HG02981 (cell line): Measurements from ENCODE around the gene TBKBP1.

ENCODE experiments used
- ATAC-seq: cut with Tn5 transposase; IDR thresholded peaks from one replicate; pipeline ENCODE4 v1.9.1; 2021; ENCODE audit warnings: mild to moderate bottlenecking, moderate library complexity; ENCODE audit not compliant: unreplicated experiment

The TBKBP1 gene, protein sequence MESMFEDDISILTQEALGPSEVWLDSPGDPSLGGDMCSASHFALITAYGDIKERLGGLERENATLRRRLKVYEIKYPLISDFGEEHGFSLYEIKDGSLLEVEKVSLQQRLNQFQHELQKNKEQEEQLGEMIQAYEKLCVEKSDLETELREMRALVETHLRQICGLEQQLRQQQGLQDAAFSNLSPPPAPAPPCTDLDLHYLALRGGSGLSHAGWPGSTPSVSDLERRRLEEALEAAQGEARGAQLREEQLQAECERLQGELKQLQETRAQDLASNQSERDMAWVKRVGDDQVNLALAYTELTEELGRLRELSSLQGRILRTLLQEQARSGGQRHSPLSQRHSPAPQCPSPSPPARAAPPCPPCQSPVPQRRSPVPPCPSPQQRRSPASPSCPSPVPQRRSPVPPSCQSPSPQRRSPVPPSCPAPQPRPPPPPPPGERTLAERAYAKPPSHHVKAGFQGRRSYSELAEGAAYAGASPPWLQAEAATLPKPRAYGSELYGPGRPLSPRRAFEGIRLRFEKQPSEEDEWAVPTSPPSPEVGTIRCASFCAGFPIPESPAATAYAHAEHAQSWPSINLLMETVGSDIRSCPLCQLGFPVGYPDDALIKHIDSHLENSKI

DNA sequence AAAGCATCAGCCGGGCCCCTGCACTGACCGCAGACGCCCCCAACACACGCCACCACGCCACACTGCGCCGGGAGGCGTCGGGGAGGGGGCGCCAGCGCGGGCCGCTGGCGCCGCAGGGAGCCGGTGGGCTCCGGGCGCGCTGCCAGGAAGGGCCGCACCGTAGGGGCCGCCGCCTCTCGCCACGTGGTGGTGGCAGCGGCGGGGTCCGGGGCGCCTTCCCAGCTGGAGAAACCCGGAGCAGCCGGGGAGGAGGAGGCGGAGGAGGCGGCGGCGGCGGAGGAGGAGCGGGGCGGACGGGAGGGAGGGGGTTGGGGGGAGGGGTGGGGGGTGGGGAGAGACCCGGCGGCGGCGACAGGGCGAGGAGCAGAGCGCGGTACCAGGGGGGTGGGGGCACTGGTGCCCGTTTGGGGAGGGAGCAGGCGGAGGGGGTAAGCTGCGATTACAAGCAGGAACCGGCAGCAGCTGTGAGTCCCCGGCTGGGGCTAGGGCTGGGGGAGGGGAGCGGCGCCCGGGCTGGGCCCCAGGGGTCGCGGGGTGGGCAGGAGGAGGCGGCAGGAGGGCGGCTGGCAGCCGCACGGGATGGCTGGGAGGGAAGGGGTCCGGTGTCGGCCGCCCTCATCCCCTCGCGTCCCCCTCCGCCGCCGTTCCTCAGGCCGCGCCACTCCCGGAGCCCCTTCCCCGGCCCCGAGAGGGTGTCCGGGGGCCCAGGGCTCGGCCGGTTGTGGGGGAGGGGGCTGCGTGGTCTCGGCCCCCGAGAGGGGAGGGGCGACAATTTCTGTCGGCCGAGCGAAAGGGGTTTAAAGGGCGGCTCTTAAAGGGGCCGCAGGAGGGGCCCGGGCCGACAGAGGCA lies at the start of gene TBKBP1:
Gene TBKBP1 (plus strand): TSS at position 431 of the 850 bp plus-strand sequence. CDS start 1,952 bp downstream, outside the sequence.
- ATAC-seq: no peak

GRCh38 chr17:47644324-47644723 lies 49.6 kb upstream of the TBKBP1 start:
- no peak for ATAC-seq

DNA sequence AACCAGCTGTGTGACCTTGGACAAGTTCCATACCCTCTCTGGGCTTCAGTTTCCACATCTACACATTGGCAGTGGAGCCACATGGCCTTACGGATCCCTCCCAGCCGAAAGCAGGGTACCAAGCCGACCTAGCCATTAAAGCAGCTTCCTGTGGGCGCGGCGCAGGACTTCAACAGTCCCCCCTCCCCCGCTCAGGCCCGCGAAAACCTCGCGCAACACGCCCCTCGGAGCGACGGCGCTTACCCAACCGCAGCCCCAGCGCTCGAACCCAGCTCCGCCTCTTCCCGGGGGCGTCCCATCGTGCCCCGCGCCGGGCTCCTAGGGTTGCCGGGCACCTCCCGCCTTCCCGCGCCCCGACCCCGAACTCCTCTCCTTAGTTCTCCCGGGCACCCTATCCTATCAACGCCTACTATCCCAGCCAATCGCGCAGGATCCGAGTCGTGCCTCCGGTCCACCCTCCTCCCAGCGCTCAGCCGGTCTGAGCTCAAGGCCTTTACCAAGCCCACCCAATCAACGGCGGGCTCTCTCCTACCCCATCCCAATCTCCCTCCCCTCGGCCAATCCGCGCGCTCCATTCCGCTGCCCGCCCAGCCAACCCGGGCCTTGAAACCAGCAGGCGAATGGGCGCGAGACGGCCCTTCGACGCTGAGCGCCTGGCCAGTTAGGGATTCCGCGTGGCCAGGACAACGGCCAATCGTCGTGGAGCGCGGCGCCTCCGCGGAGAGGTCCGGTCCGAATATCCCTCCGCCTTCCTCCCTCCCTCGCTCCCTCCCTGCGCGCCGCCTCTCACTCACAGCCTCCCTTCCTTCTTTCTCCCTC lies 44.6 kb upstream of the TBKBP1 start, which contains the start of gene KPNB1:
Gene KPNB1 (plus strand): TSS at position 767 of the 819 bp plus-strand sequence. CDS start 326 bp downstream, outside the sequence.
- peak; percentile 84 for ATAC-seq

DNA sequence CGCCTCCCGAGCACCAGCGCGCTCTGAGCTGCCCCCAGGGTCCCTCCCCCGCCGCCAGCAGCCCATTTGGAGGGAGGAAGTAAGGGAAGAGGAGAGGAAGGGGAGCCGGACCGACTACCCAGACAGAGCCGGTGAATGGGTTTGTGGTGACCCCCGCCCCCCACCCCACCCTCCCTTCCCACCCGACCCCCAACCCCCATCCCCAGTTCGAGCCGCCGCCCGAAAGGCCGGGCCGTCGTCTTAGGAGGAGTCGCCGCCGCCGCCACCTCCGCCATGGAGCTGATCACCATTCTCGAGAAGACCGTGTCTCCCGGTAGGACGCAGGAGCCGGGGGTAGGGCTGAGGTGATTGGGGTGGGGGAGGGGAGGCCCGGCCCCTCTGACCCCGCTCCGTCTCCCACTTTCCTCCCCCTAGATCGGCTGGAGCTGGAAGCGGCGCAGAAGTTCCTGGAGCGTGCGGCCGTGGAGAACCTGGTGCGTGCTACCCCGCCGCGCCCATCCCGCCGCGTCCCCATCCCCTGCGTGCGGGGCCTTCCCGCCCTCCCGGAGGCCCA lies 43.9 kb upstream of the TBKBP1 start:
- ATAC-seq: no peak

- ATAC-seq: peak; percentile 43
Observed at GRCh38 chr17:47650525-47651522, 43.1 kb upstream of the TBKBP1 start.

GRCh38 chr17:47651704-47652103 lies 42.3 kb upstream of the TBKBP1 start:
- no peak for ATAC-seq

GRCh38 chr17:47652570-47652969 lies 41.4 kb upstream of the TBKBP1 start:
- no peak for ATAC-seq

DNA sequence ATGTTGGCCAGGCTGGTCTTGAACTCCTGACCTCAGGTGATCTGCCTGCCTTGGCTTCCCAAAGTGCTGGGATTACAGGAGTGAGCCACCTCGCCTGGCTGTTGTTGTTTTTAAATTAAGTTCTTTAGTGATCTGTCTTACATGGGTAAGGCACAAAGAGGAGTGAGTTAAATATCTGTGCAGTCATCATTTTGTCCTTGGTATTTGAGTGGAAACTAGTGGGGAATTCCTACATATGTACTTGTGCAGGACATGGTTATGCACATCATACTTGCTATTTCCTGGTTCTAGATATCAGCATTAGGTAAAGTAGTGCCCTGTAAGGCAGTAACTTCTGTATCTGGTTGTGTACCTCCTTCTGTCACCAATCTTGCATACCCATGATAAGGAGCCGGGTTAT lies 40.5 kb upstream of the TBKBP1 start:
- ATAC-seq: no peak

GRCh38 chr17:47654991-47655390 lies 39.0 kb upstream of the TBKBP1 start:
- ATAC-seq: no peak

DNA sequence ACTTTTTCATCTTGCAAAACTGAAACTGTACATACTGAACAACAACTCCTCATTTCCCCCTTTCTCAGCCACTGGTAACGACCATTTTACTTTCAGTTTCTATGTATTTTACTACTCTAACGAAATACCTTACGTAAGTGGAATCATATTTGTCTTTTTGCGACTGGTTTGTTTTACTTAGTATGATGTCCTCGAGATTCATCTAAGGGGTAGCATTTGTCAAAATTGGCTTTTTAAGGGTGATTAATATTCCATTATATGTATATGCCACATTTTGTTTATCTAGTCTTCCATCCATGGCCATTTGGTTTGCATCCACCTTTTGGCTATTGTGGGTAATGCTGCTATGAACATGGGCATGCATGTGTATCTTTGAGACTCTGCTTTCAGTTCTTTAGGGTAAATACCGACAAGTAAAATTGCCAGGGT lies 33.9 kb upstream of the TBKBP1 start:
- ATAC-seq: no peak

DNA sequence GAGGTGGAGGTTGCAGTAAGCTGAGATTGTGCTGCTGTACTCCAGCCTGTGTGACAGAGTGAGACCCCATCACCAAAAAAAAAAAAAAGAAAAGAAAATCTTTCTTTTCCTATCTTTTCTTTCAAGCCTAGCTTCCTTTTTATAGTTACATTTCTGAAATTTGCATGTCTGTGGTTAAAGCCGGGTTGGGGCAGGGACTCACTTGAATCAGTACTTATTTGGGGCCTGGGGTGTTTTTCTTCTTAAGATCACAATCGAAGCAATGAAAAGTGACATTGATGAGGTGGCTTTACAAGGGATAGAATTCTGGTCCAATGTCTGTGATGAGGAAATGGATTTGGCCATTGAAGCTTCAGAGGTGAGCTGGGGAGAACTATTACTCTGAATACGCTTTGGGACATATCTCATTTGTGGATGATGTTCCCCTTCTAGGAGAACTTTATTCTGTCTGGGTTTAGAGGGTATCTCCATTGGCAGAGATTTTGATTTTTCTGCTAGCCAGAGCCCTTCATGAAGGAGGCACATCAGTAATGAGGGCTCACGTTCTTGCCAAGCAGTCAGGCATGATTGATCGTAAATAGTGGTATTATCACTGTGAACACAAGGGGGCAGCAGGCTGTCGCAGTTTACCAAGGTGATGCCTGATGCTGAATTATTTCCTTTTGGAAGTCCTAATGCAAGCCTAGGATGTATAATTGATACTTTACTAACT lies 29.9 kb upstream of the TBKBP1 start:
- ATAC-seq: no peak

DNA sequence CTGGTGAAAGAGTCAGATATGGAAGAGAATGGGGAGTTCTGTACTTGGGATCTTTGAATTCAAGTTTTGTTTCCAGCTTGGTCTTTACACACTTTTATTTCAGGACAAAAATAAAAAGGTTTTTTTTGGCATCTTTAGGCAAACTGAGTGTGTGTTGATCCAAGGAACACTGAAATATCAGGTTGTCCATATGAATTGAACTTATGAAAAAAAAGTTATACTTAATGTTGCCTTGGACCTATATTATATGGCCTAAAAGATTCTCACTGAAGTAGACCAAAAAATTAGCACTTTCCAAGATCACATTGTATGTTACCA lies 29.4 kb upstream of the TBKBP1 start:
- ATAC-seq: no peak

- no peak for ATAC-seq
Observed at GRCh38 chr17:47665655-47666054, 28.3 kb upstream of the TBKBP1 start.

GRCh38 chr17:47669081-47669480 lies 24.9 kb upstream of the TBKBP1 start:
- ATAC-seq: no peak

GRCh38 chr17:47670064-47670463 lies 23.9 kb upstream of the TBKBP1 start:
- ATAC-seq: no peak

- no peak for ATAC-seq
Observed at GRCh38 chr17:47674499-47674898, 19.5 kb upstream of the TBKBP1 start.

GRCh38 chr17:47675380-47676198 lies 18.4 kb upstream of the TBKBP1 start:
- no peak for ATAC-seq

DNA sequence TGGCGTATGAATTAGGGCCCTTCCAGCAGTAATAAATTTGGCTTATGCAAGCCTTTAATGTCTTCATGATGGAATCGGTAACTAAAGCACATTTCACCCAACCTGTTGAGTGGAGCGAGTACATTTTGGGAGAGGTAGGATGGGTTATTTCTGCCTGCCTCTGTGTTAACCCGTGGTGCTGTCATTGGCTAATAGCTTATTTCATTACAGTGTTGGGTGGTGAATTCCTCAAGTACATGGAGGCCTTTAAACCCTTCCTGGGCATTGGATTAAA lies 17.8 kb upstream of the TBKBP1 start:
- no peak for ATAC-seq
